MM.1S (cell line): Measurements from ENCODE around the gene KIAA0040.

ENCODE experiments used
- DNase-seq: peaks from one replicate; pipeline ENCODE4 v3.0.0-alpha.2; 2015
- H2AFZ ChIP-seq: fragments of 300-600 bp; sonication (generic); 2 replicates; pipeline ENCODE4 v1.6.0; 2016; ENCODE audit warnings: antibody characterized with exemption, low read length
- H3F3A ChIP-seq: fragments of 300-600 bp; sonication (generic); 2 replicates; pipeline ENCODE4 v1.6.1; 2016; ENCODE audit warnings: mild to moderate bottlenecking, antibody characterized with exemption, low read length, moderate library complexity, mixed read lengths; ENCODE audit not compliant: insufficient read depth
- H3K27ac ChIP-seq: fragments of 300-600 bp; sonication (generic); 2 replicates; pipeline ENCODE4 v1.5.1; 2016; ENCODE audit warnings: mild to moderate bottlenecking, low read length
- H3K27me3 ChIP-seq: fragments of 300-600 bp; sonication (generic); replicated peaks from 2 replicates; pipeline ENCODE4 v1.6.0; 2016; ENCODE audit warnings: low read length; ENCODE audit not compliant: insufficient read depth
- H3K36me3 ChIP-seq: fragments of 300-600 bp; sonication (generic); replicated peaks from 2 replicates; pipeline ENCODE4 v1.6.1; 2016; ENCODE audit warnings: mild to moderate bottlenecking, low read length, mixed read lengths; ENCODE audit not compliant: insufficient read depth
- H3K4me1 ChIP-seq: fragments of 300-600 bp; sonication (generic); 2 replicates; pipeline ENCODE4 v1.6.1; 2016; ENCODE audit warnings: low read length, mixed read lengths
- H3K4me2 ChIP-seq: fragments of 300-600 bp; sonication (generic); 2 replicates; pipeline ENCODE4 v1.6.0; 2016; ENCODE audit warnings: low read depth, low read length
- H3K4me3 ChIP-seq: fragments of 300-600 bp; sonication (generic); 2 replicates; pipeline ENCODE4 v1.5.1; 2016; ENCODE audit warnings: low read length, mixed read lengths
- H3K79me2 ChIP-seq: fragments of 300-600 bp; sonication (generic); 2 replicates; pipeline ENCODE4 v1.6.1; 2016; ENCODE audit warnings: mixed run types, low read length, mixed read lengths
- H3K9ac ChIP-seq: fragments of 300-600 bp; sonication (generic); 2 replicates; pipeline ENCODE4 v1.6.1; 2016; ENCODE audit warnings: low read length, mixed read lengths
- H3K9me2 ChIP-seq: fragments of 300-600 bp; sonication (generic); replicated peaks from 2 replicates; pipeline ENCODE4 v1.6.1; 2016; ENCODE audit warnings: mild to moderate bottlenecking, low read length, mixed read lengths; ENCODE audit not compliant: insufficient read depth
- H3K9me3 ChIP-seq: fragments of 300-600 bp; sonication (generic); replicated peaks from 2 replicates; pipeline ENCODE4 v1.6.1; 2016; ENCODE audit warnings: mild to moderate bottlenecking, low read length, mixed read lengths; ENCODE audit not compliant: insufficient read depth
- H4K20me1 ChIP-seq: fragments of 300-600 bp; sonication (generic); 2 replicates; pipeline ENCODE4 v1.6.1; 2016; ENCODE audit warnings: mild to moderate bottlenecking, low read length, moderate library complexity, mixed read lengths; ENCODE audit not compliant: insufficient read depth
- CTCF ChIP-seq: fragments of 300-600 bp; sonication (generic); IDR thresholded peaks from 2 replicates; pipeline ENCODE4 v1.5.1; 2016; ENCODE audit warnings: antibody characterized with exemption, low read length, mixed read lengths
- EZH2 ChIP-seq: fragments of 300-600 bp; sonication (generic); optimal IDR thresholded peaks from 2 replicates; pipeline ENCODE3; 2017; ENCODE audit warnings: low read depth, mild to moderate bottlenecking, antibody characterized with exemption, low read length, mixed read lengths
- EZH2phosphoT487 ChIP-seq: fragments of 300-600 bp; sonication (generic); IDR thresholded peaks from 2 replicates; pipeline ENCODE4 v1.6.1; 2018; ENCODE audit warnings: antibody characterized with exemption, low read length

The KIAA0040 gene

GRCh38 chr1:175129997-175130648 is 62.5 kb downstream of the KIAA0040 start:
- TF ChIP-seq CTCF: no peak
- no peak for TF ChIP-seq EZH2
- no peak for TF ChIP-seq EZH2phosphoT487
- Histone ChIP-seq H3K9me3 (no peaks in the 10 kb centered on the region), H3K4me3 (no peak overlapping the region), H3K79me2 (no peaks in the 10 kb centered on the region), H3K27ac (no peak overlapping the region), H2AFZ (no peak overlapping the region), H3K27me3 (no peaks in the 10 kb centered on the region), H4K20me1 (no peaks in the 10 kb centered on the region), H3K4me2 (no peak overlapping the region), H3K36me3 (no peaks in the 10 kb centered on the region), H3F3A (no peaks in the 10 kb centered on the region), H3K9ac (no peak overlapping the region), H3K4me1 (no peaks in the 10 kb centered on the region), H3K9me2 (no peaks in the 10 kb centered on the region)
- no peak for DNase-seq

- Histone ChIP-seq H3K9me2 (no peaks in the 10 kb centered on the region), H3K9me3 (no peaks in the 10 kb centered on the region), H3K79me2 (no peaks in the 10 kb centered on the region), H3K27me3 (no peaks in the 10 kb centered on the region), H3K9ac (no peak overlapping the region), H3K27ac (no peak overlapping the region), H3K36me3 (no peaks in the 10 kb centered on the region), H3F3A (no peaks in the 10 kb centered on the region), H2AFZ (no peak overlapping the region), H3K4me2 (no peak overlapping the region), H3K4me3 (no peak overlapping the region), H4K20me1 (no peaks in the 10 kb centered on the region), H3K4me1 (no peaks in the 10 kb centered on the region)
- TF ChIP-seq EZH2 (no peak), CTCF (no peak), EZH2phosphoT487 (no peak)
- no peak for DNase-seq
Observed at GRCh38 chr1:175129644-175129996, 63.0 kb downstream of the KIAA0040 start.

- Histone ChIP-seq H3K9ac (no peak overlapping the region), H3K4me2 (no peak overlapping the region), H3K4me3 (no peak overlapping the region), H3K9me3 (no peaks in the 10 kb centered on the region), H3K9me2 (no peaks in the 10 kb centered on the region), H3K27ac (no peak overlapping the region), H2AFZ (no peak overlapping the region), H4K20me1 (no peaks in the 10 kb centered on the region), H3F3A (no peaks in the 10 kb centered on the region), H3K36me3 (no peaks in the 10 kb centered on the region), H3K27me3 (no peaks in the 10 kb centered on the region), H3K79me2 (no peaks in the 10 kb centered on the region), H3K4me1 (no peaks in the 10 kb centered on the region)
- DNase-seq: no peak
- TF ChIP-seq EZH2 (no peak), EZH2phosphoT487 (no peak), CTCF (no peak)
Observed at GRCh38 chr1:175129182-175129581, 63.4 kb downstream of the KIAA0040 start.
